Measurements from ENCODE around the gene SNURF.
"Not testable (repeated sequence)": the region's sequence is repeated elsewhere in the genome, so short reads cannot be mapped to it uniquely, and the experiment has no call there.

Gene SNURF

GRCh38 chr15:24954783-24955530 is at the start of gene SNURF, which contains the start of gene SNRPN:
SNURF (plus strand) TSS chr15:24954987; CDS start chr15:24955049, 62 bp downstream.
SNRPN (plus strand) TSS chr15:24954987; CDS start chr15:24974454, 19,467 bp downstream.
- peak; percentile 34 for DNase-seq (ENCODE audit: low read depth)

- DNase-seq (ENCODE audit: low read depth): no peak
These were observed 38.3 kb upstream of the SNURF start for GRCh38 chr15:24916305-24917009.

- DNase-seq (ENCODE audit: low read depth): no peak
These were observed 37.4 kb upstream of the SNURF start for GRCh38 chr15:24917431-24917830.

- no peak for DNase-seq (ENCODE audit: low read depth)
These were observed 35.3 kb upstream of the SNURF start for GRCh38 chr15:24919446-24919845.

- not testable (repeated sequence) for DNase-seq (ENCODE audit: low read depth)
These were observed 32.0 kb upstream of the SNURF start for GRCh38 chr15:24922781-24923180.

- no peak for DNase-seq (ENCODE audit: low read depth)
These were observed 30.6 kb upstream of the SNURF start for GRCh38 chr15:24924153-24924552.

- no peak for DNase-seq (ENCODE audit: low read depth)
These were observed 30.2 kb upstream of the SNURF start for GRCh38 chr15:24924621-24925020.

- not testable (repeated sequence) for DNase-seq (ENCODE audit: low read depth)
These were observed 22.7 kb upstream of the SNURF start for GRCh38 chr15:24931874-24932732.

- no peak for DNase-seq (ENCODE audit: low read depth)
These were observed 21.1 kb upstream of the SNURF start for GRCh38 chr15:24933716-24934115.

GRCh38 chr15:24938224-24938623 is 16.6 kb upstream of the SNURF start:
- DNase-seq (ENCODE audit: low read depth): not testable (repeated sequence)

GRCh38 chr15:24940236-24940635 is 14.6 kb upstream of the SNURF start:
- no peak for DNase-seq (ENCODE audit: low read depth)

- DNase-seq (ENCODE audit: low read depth): no peak
These were observed 11.4 kb upstream of the SNURF start for GRCh38 chr15:24943361-24943760.

- DNase-seq (ENCODE audit: low read depth): no peak
These were observed 9.8 kb upstream of the SNURF start for GRCh38 chr15:24944954-24945353.

- no peak for DNase-seq (ENCODE audit: low read depth)
These were observed 9.1 kb upstream of the SNURF start for GRCh38 chr15:24945711-24946110.

- no peak for DNase-seq (ENCODE audit: low read depth)
These were observed 6.3 kb upstream of the SNURF start for GRCh38 chr15:24948495-24948894.

GRCh38 chr15:24955531-24955921 is 739 bp downstream of the SNURF start:
- DNase-seq (ENCODE audit: low read depth): peak; percentile 0

GRCh38 chr15:24956111-24956838 is 1.5 kb downstream of the SNURF start:
- peak; percentile 58 for DNase-seq (ENCODE audit: low read depth)

GRCh38 chr15:24957691-24958090 is 2.9 kb downstream of the SNURF start:
- no peak for DNase-seq (ENCODE audit: low read depth)

- no peak for DNase-seq (ENCODE audit: low read depth)
These were observed 7.2 kb downstream of the SNURF start for GRCh38 chr15:24961967-24962366.

- DNase-seq (ENCODE audit: low read depth): no peak
These were observed 8.1 kb downstream of the SNURF start for GRCh38 chr15:24962880-24963279.

GRCh38 chr15:24966364-24967103 is 11.7 kb downstream of the SNURF start:
- DNase-seq (ENCODE audit: low read depth): no peak

Measured in T-helper 22 cell (primary cell).